Stimulated activated naive B cell treated with anti-CD40 and anti-IgM and Interleukin-4, amounts not matched to agents 10 μg/mL and 1 μg/mL and 100 μg/mL, for 72 hours (primary cell): ENCODE measurements around the gene CYS1.

Source experiments
- ATAC-seq, 2 donors: fragments of 150-1000 bp; cut with Tn5 transposase; replicated peaks; 2 replicates each; pipeline ENCODE4 v1.10.0; 2021; ENCODE audit warnings: moderate library complexity in 1 of 2
- DNase-seq: peaks from one replicate; pipeline ENCODE4 v3.0.0; 2021
- H3K27ac Mint-ChIP-seq: one replicate; pipeline ENCODE4 v1.8.0; 2022; ENCODE audit warnings: mild to moderate bottlenecking, mixed read lengths
- H3K27me3 Mint-ChIP-seq, 2 donors: one replicate each; pipeline ENCODE4 v1.8.0; 2022; ENCODE audit warnings: mixed read lengths in 2 of 2
- H3K36me3 Mint-ChIP-seq, 2 donors: one replicate each; pipeline ENCODE4 v1.8.0; 2022; ENCODE audit warnings: mixed read lengths in 2 of 2, mild to moderate bottlenecking in 1 of 2
- H3K4me1 Mint-ChIP-seq, 2 donors: one replicate each; pipeline ENCODE4 v1.8.0; 2022; ENCODE audit warnings: mixed read lengths in 2 of 2, mild to moderate bottlenecking in 1 of 2
- H3K4me3 Mint-ChIP-seq, 2 donors: one replicate each; pipeline ENCODE4 v1.8.0; 2022; ENCODE audit warnings: mild to moderate bottlenecking in 2 of 2, mixed read lengths in 2 of 2, moderate library complexity in 1 of 2
- H3K9me3 Mint-ChIP-seq, 2 donors: one replicate each; pipeline ENCODE4 v1.8.0; 2022; ENCODE audit warnings: mixed read lengths in 2 of 2, mild to moderate bottlenecking in 1 of 2

The CYS1 gene

GRCh38 chr2:10057231-10058107 is 22.7 kb downstream of the CYS1 start:
- H3K27ac Mint-ChIP-seq = no peak overlapping the region

GRCh38 chr2:10056439-10056838 is 23.8 kb downstream of the CYS1 start:
- Mint-ChIP-seq H3K9me3 (no peaks in the 10 kb centered on the region), H3K36me3 (peaks cover 14 to 26% of the 10 kb centered on the region in 2 donors), H3K27me3 (peaks cover 4 to 15% of the 10 kb centered on the region in 2 donors), H3K27ac (no peak overlapping the region), H3K4me3 (no peak overlapping the region), H3K4me1 (peaks cover 6 to 10% of the 10 kb centered on the region in 2 donors)
- ATAC-seq = no peak
- no peak for DNase-seq

More at GRCh38 chr2:10057231-10058107, 22.7 kb downstream of the CYS1 start:
- peaks cover 11 to 21% of the 10 kb centered on the region in 2 donors for H3K36me3 Mint-ChIP-seq
- DNase-seq (peak; percentile 38), ATAC-seq (peak; percentile 78 to 86)
- H3K9me3 Mint-ChIP-seq = no peaks in the 10 kb centered on the region
- H3K27me3 Mint-ChIP-seq = peaks cover 4 to 15% of the 10 kb centered on the region in 2 donors
- H3K4me3 Mint-ChIP-seq = peak overlapping the region; percentile 69 to 73
- H3K4me1 Mint-ChIP-seq = peaks cover 6 to 10% of the 10 kb centered on the region in 2 donors

- peaks cover 14 to 26% of the 10 kb centered on the region in 2 donors for H3K36me3 Mint-ChIP-seq
- no peak for ATAC-seq
- H3K9me3 Mint-ChIP-seq = no peaks in the 10 kb centered on the region
- no peak overlapping the region for H3K4me3 Mint-ChIP-seq
- peaks cover 6 to 10% of the 10 kb centered on the region in 2 donors for H3K4me1 Mint-ChIP-seq
- no peak overlapping the region for H3K27ac Mint-ChIP-seq
- DNase-seq = no peak
- H3K27me3 Mint-ChIP-seq = peaks cover 4 to 15% of the 10 kb centered on the region in 2 donors
Observed at GRCh38 chr2:10054976-10055375, 25.2 kb downstream of the CYS1 start.

GRCh38 chr2:10054424-10054823 is 25.8 kb downstream of the CYS1 start:
- H3K4me3 Mint-ChIP-seq = no peak overlapping the region
- ATAC-seq = no peak
- no peak overlapping the region for H3K27ac Mint-ChIP-seq
- peaks cover 14 to 30% of the 10 kb centered on the region in 2 donors for H3K36me3 Mint-ChIP-seq
- H3K9me3 Mint-ChIP-seq = no peaks in the 10 kb centered on the region
- peaks cover 6 to 10% of the 10 kb centered on the region in 2 donors for H3K4me1 Mint-ChIP-seq
- DNase-seq = no peak
- peaks cover 4 to 15% of the 10 kb centered on the region in 2 donors for H3K27me3 Mint-ChIP-seq

- Mint-ChIP-seq H3K36me3 (peaks cover 14 to 32% of the 10 kb centered on the region in 2 donors), H3K4me3 (no peak overlapping the region), H3K9me3 (no peaks in the 10 kb centered on the region), H3K27me3 (peaks cover 4 to 15% of the 10 kb centered on the region in 2 donors), H3K27ac (no peak overlapping the region), H3K4me1 (peaks cover 6 to 10% of the 10 kb centered on the region in 2 donors)
- DNase-seq (no peak), ATAC-seq (no peak)
Observed at GRCh38 chr2:10053351-10053750, 26.9 kb downstream of the CYS1 start.

GRCh38 chr2:10052216-10052615 is 28.0 kb downstream of the CYS1 start:
- ATAC-seq = no peak
- peaks cover 16 to 32% of the 10 kb centered on the region in 2 donors for H3K36me3 Mint-ChIP-seq
- H3K4me1 Mint-ChIP-seq = peaks cover 6% of the 10 kb centered on the region in 2 donors
- H3K27me3 Mint-ChIP-seq = peaks cover 4 to 5% of the 10 kb centered on the region in 2 donors
- H3K27ac Mint-ChIP-seq = no peak overlapping the region
- no peaks in the 10 kb centered on the region for H3K9me3 Mint-ChIP-seq
- no peak overlapping the region for H3K4me3 Mint-ChIP-seq
- no peak for DNase-seq

- Mint-ChIP-seq H3K4me1 (peaks cover 6 to 18% of the 10 kb centered on the region in 2 donors), H3K36me3 (peaks cover 6 to 11% of the 10 kb centered on the region in 2 donors), H3K27me3 (no peaks in the 10 kb centered on the region), H3K27ac (no peak overlapping the region), H3K9me3 (no peaks in the 10 kb centered on the region), H3K4me3 (no peak overlapping the region)
- ATAC-seq (no peak), DNase-seq (no peak)
Observed at GRCh38 chr2:10048501-10049171, 31.6 kb downstream of the CYS1 start.

GRCh38 chr2:10047616-10048500 is 32.4 kb downstream of the CYS1 start:
- Mint-ChIP-seq H3K27me3 (no peaks in the 10 kb centered on the region), H3K4me3 (no peak overlapping the region), H3K27ac (no peak overlapping the region), H3K9me3 (no peaks in the 10 kb centered on the region), H3K4me1 (peaks cover 6 to 19% of the 10 kb centered on the region in 2 donors), H3K36me3 (peaks cover 5 to 11% of the 10 kb centered on the region in 2 donors)
- ATAC-seq (no peak), DNase-seq (no peak)

- no peaks in the 10 kb centered on the region for H3K9me3 Mint-ChIP-seq
- no peak overlapping the region for H3K4me3 Mint-ChIP-seq
- no peaks in the 10 kb centered on the region for H3K27me3 Mint-ChIP-seq
- no peak for ATAC-seq
- H3K27ac Mint-ChIP-seq = peak overlapping the region; percentile 25
- peaks cover 12 to 27% of the 10 kb centered on the region in 2 donors for H3K4me1 Mint-ChIP-seq
- peaks cover 2 to 6% of the 10 kb centered on the region in 2 donors for H3K36me3 Mint-ChIP-seq
- no peak for DNase-seq
Observed at GRCh38 chr2:10046931-10047330, 33.3 kb downstream of the CYS1 start.

GRCh38 chr2:10045561-10046355 is 34.5 kb downstream of the CYS1 start:
- H3K27ac Mint-ChIP-seq = no peak overlapping the region

GRCh38 chr2:10043906-10044601 is 36.2 kb downstream of the CYS1 start:
- peaks cover 19 to 27% of the 10 kb centered on the region in 2 donors for H3K4me1 Mint-ChIP-seq
- no peaks in the 10 kb centered on the region for H3K27me3 Mint-ChIP-seq
- H3K9me3 Mint-ChIP-seq = no peaks in the 10 kb centered on the region
- peak overlapping the region; percentile 91 for H3K27ac Mint-ChIP-seq
- peaks cover 0 to 2% of the 10 kb centered on the region in 2 donors for H3K36me3 Mint-ChIP-seq
- ATAC-seq (peak; percentile 69 to 72), DNase-seq (peak; percentile 87)
- H3K4me3 Mint-ChIP-seq = peak overlapping the region; percentile 71 to 84

More at GRCh38 chr2:10045561-10046355, 34.5 kb downstream of the CYS1 start:
- Mint-ChIP-seq H3K9me3 (no peaks in the 10 kb centered on the region), H3K36me3 (peaks cover 2 to 6% of the 10 kb centered on the region in 2 donors), H3K4me1 (peaks cover 18 to 27% of the 10 kb centered on the region in 2 donors), H3K27me3 (no peaks in the 10 kb centered on the region), H3K4me3 (no peak overlapping the region)
- ATAC-seq = no peak
- no peak for DNase-seq

GRCh38 chr2:10043256-10043905 is 36.8 kb downstream of the CYS1 start, which contains the start of gene KLF11:
Gene KLF11, plus strand, starts transcription at chr2:10043550. Its CDS starts 167 bp downstream, at chr2:10043717.
- Mint-ChIP-seq H3K4me3 (peak within 1 kb of the TSS; percentile 87 to 89), H3K9me3 (no peaks in the 10 kb centered on the region), H3K27me3 (no peaks in the 10 kb centered on the region), H3K4me1 (peaks cover 19 to 27% of the 10 kb centered on the region in 2 donors), H3K27ac (peak within 1 kb of the TSS; percentile 94), H3K36me3 (peaks cover 0 to 2% of the 10 kb centered on the region in 2 donors)
- peak; percentile 82 to 83 for ATAC-seq
- DNase-seq = peak; percentile 63
